AG09319 (cell line): Measurements from ENCODE around the gene MAOA.

Experiments used
- DNase-seq: peaks from one replicate; pipeline ENCODE4 v3.0.0-alpha.2; 2010; ENCODE audit warnings: low read depth; ENCODE audit errors: extremely low read depth
- TF ChIP-seq, protein P1 (sequence below): IDR thresholded peaks from 2 replicates; pipeline ENCODE4 v1.5.1; 2011; ENCODE audit warnings: low read depth, mild to moderate bottlenecking, inconsistent platforms, low read length, moderate library complexity

Gene MAOA

DNA sequence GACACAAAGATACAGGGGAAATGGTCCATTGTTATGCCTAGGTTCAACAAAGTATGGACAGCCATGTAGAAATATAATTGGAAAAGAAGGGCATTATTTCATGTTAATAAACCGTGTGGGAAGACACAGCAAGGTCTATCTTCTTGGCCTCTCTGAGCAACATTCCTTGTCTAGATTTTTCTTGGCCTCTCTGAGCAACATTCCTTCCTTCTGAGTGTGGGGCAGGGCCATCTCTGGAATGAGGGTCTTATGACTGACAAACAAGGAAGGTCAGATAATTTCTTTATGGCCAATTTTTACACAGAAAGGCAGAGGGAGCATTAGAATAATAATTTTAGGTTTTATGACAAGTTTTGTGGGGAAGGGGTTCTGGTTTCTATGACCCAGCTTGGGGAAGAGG is 24.3 kb upstream of the MAOA start:
- TF ChIP-seq, protein P1, sequence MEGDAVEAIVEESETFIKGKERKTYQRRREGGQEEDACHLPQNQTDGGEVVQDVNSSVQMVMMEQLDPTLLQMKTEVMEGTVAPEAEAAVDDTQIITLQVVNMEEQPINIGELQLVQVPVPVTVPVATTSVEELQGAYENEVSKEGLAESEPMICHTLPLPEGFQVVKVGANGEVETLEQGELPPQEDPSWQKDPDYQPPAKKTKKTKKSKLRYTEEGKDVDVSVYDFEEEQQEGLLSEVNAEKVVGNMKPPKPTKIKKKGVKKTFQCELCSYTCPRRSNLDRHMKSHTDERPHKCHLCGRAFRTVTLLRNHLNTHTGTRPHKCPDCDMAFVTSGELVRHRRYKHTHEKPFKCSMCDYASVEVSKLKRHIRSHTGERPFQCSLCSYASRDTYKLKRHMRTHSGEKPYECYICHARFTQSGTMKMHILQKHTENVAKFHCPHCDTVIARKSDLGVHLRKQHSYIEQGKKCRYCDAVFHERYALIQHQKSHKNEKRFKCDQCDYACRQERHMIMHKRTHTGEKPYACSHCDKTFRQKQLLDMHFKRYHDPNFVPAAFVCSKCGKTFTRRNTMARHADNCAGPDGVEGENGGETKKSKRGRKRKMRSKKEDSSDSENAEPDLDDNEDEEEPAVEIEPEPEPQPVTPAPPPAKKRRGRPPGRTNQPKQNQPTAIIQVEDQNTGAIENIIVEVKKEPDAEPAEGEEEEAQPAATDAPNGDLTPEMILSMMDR: no peak
- no peak for DNase-seq

GRCh38 chrX:43633081-43633480 is 23.0 kb upstream of the MAOA start:
- TF ChIP-seq, protein P1: no peak
- no peak for DNase-seq

GRCh38 chrX:43633757-43634156 is 22.3 kb upstream of the MAOA start:
- TF ChIP-seq, protein P1: no peak
- no peak for DNase-seq

DNA sequence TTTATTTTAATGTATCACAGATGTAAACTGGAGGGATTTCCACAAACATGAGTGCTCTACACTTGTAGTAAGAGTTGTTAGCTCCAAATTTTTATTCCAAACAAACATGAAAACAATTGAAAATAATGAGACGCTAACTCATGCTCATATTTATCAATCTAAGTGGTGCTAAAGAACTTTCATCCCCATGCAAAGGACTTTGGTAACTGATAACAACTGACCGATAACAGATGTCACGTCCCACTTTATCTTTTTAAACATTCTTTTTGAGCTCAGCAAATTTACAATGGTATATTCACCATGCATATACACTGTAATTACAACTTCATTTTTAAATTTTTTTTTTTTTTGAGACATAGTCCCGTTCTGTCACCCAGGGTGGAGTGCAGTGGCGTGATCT is 15.6 kb upstream of the MAOA start:
- TF ChIP-seq, protein P1: no peak
- DNase-seq: no peak

GRCh38 chrX:43641691-43642090 is 14.4 kb upstream of the MAOA start:
- TF ChIP-seq, protein P1: no peak
- DNase-seq: no peak

DNA sequence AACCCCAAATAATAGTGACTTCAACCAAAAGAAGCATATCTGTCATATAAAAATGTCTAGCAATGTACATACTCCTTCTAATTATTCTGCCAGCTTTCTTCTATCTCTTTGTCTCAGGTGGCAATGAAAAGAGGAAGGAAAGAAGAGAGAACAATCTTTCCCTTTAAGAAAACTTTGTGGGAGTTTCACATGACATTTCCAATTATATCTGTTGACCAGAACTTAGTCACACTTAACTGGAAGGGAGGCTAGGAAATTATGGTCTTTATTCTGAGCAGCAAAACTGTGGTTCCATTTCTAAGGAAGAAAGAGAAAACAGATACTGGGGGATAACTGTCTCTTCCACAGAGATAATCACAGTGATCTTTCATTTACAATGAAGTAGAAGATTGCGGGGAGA is 12.9 kb upstream of the MAOA start:
- TF ChIP-seq, protein P1: no peak
- DNase-seq: no peak

GRCh38 chrX:43643662-43644061 is 12.4 kb upstream of the MAOA start:
- no peak for DNase-seq
- TF ChIP-seq, protein P1: no peak
